ENCODE measurements around the gene ASIC4.

- TF ChIP-seq CTCF (IDR thresholded peaks at IDR 0.05): no peak
- no peak for TF ChIP-seq POLR2A (IDR thresholded peaks at IDR 0.05)
Measured at GRCh38 chr2:219570924-219571310, 56.6 kb downstream of the ASIC4 start.

All from body of pancreas (tissue), 4 donors.